HG03025 (cell line): ENCODE data around the gene ECI2.
"Not testable (repeated sequence)": the region's sequence is repeated elsewhere in the genome, so short reads cannot be mapped to it uniquely, and the experiment has no call there.

Experiments used
- ATAC-seq: cut with Tn5 transposase; IDR thresholded peaks from one replicate; pipeline ENCODE4 v1.9.1; 2021; ENCODE audit warnings: mild to moderate bottlenecking, moderate library complexity; ENCODE audit not compliant: unreplicated experiment, low FRiP score

The ECI2 gene

DNA sequence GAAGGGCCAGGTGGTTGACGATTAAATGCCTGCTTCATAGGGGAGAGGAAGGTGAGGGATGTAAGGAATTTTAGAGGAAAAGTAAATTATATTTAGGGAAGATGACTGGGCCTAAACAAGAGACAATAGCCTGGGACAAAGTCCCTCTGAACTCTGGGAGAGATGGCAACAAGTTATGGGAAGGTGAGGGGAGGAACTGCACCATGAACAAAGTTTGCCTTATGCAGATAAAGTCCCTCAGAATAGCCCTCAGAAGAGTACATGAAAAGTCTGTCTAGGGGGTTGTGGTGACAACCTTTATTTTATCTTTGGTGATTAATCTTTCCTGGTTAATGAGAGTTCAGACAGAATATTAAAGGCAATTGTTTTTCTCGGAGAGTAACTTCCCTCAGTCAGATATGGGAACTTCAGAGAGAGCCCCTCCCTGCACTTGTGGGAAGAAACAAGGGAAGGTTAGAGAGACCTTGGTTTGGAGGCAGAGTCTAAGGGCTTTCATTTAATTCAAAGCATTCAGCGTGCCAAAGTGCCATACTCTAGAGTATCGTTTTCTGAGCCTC is 29.3 kb downstream of the ECI2 start:
- no peak for ATAC-seq

DNA sequence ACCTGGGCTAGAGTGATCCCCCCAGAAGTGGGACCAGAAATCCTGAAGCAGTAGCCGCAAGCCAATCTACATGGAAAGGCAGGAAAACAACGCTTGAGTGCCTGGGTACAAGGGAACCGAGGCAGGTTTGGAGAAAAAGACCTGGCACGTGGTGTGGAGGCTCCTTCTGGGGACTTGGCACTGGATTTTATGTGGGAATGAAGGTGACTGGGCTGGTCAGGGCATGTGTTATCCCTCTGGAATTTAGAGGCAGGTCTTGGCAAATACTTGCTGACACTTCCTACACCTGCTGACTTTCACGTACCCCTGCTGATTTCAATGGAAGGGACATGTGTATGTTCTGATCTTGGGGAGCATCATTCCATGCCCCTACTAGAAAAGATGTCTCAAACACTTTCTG is 31.4 kb downstream of the ECI2 start:
- ATAC-seq: no peak

DNA sequence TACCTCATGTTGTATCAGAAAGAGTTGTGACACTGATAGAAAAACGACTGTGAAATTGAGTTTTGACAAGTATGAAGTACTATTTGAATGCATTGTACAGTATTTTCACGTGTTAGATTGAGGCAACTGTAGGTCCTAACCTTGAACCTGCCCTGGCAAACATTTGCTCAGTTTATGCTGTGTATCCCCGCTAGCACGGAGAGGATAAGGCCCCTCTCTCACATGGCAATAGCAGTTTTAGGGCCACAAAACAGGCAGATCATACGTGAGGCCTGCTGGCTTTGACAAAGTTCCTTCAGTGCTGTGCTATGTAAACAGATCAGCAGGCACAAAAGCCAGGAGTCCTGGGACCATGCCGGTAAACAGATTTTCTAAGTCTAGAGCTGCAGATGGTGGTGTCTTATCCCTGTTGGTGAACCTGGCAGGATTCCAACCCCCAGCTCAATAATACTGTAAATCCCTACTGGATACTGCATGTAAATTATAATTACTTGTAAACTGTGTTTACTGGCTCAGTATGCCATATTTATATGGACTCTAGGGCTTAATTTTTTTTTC is 32.6 kb downstream of the ECI2 start:
- no peak for ATAC-seq

DNA sequence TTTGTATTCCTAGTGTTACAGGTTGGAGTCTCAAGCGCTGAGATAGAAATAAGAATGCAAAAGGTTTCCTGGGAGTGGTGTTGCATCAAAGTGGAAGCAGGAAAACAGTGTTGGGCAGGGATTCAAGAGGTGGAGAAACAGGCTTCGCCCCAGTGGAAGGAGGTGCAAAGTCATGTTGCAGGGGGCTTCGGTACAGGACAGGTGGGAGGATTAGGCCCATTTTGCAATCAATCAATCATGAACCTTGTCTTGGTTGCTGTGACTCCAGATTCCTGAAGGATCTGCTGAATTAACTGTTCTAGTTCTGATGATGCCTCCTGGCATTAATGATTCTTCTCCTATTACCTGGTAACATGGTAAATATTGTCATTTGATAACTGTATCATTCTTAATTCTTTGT is 34.1 kb downstream of the ECI2 start:
- ATAC-seq: no peak

DNA sequence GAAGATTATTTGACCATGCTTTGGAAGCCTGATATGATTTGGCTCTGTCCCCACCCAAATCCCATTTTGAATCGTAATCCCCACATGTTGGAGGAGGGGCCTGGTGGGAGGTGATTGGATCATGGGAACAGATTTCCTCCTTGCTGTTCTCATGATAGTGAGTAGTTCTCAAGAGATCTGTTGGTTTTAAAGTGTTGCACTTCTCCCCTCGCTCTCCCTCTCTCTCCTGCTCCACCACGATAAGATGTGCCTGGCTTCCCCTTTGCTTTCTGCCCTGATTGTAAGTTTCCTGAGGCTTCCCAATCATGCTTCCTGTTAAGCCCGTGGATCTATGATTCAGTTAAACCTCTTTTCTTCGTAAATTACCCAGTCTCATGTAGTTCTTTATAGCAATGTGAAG is 34.7 kb downstream of the ECI2 start:
- ATAC-seq: no peak

DNA sequence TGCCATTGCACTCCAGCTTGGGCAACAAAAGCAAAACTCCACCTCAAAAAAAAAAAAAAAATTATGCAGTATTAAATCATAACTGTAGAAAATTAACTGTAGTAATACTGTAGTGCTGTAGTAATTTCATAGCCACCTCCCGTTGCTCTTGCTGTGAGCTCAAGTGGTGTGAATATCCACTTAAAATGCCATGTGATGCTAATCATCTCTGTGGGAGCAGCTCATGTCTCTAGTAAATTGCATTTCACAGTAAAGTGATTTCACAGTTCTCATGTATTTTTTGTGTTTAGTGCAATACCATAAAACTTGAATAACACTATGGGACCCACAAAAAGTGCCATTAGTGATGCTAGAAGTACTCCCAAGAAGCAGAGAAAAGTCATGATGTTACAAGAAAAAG is 42.1 kb downstream of the ECI2 start:
- no peak for ATAC-seq

DNA sequence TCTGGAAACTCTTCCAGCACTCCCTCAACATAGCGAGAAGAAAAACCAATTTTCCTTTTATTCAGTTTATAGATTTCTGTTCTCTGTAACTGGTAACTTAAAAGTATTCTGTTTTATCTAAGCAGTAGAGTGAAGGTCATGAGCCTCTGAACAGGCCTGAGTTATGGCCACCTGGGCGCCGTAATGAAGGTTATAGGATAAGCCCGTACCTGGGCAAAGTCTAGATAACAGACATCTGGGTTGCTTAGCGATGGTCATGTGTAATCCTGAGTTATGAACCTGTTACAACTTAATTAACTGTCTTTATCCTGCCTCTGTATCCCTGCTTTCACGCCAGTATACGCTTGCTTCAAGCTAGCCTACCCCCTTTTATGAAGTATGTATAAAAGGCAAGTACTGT is 43.4 kb downstream of the ECI2 start:
- no peak for ATAC-seq

DNA sequence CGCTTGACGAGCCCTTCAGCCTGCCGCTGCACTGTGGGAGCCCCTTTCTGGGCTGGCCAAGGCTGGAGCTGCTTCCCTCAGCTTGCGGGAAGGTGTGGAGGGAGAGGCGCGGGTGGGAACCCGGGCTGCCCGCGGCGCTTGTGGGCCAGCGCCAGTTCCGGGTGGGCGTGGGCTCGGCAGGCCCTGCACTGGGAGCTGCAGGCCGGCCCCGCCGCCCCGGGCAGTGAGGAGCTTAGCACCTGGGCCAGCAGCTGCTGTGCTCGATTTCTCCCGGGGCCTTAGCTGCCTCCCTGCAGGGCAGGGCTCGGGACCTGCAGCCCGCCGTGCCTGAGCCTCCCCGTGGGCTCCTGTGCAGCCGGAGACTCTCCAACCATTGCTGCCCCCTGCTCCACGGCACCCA is 45.3 kb downstream of the ECI2 start:
- ATAC-seq: not testable (repeated sequence)

DNA sequence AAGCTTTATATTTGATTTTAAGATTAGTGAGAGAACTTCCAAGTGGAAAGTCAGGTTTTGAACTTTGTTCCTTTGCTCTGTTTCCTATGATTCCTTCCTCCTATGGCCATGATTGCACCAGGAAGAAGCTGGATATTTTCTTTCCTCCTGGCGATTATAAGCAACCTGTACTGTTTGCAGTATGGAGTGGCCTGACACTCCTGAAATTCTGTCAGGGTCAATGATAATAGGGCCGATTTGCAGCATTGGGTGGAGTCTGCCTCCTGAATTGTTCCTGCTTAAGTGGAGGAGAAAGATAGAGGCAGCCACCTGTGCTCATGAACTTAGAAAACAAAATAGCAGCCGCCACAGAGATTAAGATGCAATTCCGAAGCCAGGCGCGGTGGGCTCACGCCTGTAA is 46.7 kb downstream of the ECI2 start:
- ATAC-seq: no peak

DNA sequence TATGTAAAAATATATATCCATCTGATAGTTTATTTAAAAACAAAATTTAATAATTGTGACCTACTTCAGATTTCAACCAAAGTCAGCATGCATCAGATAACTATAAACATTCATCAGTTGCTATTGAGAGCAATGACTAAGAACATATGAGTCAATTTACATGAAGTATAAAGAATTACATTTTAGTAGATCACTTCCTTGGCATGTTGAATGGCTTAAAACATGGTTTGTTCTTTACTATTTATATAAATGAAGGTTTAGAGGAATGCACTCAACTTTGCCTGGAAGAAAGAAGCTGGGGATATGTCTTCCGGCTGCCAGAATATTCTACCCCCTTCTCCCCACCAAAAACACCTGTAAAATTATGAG is 50.1 kb downstream of the ECI2 start:
- no peak for ATAC-seq

DNA sequence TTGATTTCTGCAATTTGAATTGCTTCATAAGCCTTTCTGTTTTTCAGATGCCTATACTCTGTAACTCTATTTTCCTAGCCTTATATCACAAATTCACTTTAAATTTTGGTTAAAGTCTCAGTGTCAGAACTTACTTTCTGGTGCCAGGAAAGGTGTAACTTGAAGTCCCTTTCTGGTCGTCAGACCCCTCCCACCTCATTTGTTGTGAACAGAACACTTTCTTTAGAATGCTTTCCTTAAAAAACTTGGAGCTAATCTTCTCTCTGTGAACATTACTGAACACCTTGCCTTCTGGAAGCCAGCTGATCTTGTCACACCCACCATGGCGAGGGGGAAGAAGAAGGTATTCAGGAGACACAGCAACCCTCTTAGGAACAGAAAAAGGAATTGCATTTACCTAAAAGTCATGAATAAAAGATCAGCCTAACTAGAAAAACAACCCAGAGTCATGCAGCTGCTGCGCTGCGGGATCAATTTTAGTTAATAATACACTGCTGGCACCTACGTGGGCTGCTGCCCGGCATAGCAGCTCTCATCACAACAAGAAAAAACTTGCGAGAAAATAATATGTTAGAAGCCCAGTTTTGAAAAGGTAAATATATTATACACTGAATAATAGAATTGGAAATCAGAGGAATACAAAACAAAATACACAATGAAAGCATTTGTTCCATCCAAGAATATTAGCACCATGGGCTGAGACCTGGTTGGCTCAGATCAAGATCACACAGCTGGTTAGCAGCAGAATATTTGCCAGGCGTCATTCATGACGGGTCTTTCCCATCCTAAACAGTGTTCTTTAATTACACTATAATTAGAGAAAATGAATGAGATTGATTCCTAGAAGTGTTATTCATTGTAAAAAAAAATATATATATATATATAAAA is 50.7 kb downstream of the ECI2 start:
- no peak for ATAC-seq

DNA sequence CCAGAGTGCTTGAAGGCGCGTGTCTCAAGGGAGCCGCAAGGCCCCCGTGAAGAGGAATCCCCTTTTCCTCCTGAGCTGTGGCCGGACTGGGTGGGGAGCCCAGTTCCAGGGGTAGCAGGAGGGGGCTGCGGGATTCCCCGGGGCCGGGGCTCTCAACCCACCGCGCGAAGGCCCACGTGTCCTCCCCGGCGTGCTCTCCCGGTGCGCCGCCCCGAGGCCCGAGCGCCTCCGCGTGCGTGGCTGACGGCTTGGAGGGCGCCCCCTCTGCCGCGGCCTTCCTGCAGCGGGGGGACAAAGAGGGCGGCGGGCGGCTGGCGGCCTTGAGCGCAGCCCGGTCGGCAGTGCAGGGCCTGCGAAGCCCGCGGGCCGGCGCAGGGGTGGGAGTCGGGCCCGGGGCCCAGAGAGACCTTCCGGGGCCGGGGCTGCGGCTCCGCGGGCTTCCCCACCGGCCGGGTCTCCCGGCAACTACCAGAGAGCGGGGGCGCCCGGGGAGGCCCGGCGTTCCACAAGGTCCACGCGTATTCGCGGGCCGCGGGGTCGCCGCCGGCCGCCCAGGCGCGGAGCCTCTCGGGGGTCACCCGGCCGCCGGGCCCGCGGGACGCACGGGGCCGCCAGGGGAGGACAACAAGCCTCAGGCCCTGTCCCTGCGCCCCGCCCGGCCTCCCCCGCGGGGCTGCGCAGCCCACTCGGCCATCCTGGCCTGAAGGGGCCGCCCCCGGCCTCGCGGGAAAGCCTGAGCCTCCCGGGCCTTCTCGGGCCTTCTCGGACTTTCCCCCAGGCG is 56.5 kb downstream of the ECI2 start, which contains the start of gene FAM217A:
Gene FAM217A, minus strand, starts transcription at position 447 of the 781 bp plus-strand sequence. CDS start 1,723 bp downstream, outside the sequence.
- no peak for ATAC-seq

DNA sequence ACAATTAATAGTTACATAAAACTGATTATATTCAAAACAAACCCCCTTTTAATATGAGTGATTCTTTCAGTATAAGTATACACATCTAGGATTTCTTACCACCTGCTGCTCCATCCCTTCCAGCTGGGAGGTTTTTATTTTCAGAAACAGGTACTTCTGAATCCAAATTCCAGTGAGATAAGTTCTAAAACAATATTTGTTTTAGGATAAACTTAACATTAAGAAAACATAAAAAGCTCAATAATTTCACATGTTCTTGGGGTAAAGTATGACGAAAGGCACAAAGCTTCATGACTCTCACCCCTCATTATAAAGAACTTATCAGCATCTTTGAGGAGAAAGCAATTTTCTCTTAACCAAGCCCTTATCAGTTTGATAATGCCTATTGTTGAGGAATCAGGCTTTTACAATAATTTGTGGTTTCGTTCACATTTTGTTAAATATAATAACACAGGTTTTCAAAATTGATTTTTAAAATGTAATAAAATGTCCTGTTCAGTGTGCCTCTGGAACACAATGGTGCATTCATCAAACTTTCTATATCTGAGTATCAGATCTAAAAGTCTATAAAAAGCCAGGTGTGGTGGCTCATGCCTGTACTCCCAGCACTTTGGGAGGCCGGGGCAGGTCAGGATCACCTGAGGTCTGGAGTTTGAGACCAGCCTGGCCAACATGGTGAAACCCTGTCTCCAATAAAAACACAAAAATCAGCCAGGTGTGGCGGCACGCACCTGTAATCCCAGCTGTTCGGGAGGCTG is 60.7 kb downstream of the ECI2 start:
- no peak for ATAC-seq

DNA sequence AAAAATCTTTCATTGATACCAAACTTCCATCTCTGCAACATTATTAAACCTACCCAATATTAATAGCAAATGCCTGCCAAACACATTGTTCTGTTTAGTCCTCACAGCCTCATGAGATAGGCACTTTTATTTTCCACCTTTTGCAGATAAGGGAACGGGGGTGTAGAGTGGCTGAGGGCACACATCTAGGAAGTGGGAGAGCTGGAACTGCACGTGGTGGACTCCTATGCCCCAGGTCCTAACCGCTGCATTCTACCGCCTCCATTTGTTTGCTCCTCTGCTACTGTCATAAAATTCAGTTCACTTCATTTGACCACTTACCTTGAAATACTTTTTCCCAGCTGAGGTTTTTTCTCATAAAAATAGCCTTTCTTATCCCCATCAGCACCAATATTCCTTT is 64.0 kb downstream of the ECI2 start:
- no peak for ATAC-seq

DNA sequence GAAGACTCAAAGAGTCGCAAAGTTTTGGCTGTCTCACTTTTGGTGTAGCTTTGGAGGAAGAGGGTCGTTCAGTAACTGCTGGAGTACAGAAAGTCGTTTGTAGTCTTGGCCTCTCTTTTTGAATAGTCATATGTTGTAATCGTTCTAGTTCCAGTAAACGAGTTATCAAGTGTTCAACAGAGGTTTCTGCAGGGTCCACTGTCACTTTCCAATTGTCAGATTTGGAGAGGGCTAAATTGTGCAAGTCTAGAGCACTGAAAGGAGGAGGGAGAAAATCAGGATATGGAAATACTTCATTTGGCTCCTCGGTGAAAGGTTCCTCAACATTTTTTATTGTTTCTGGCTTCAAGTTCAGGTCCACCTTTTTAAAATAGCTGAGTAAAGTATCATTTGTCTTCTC is 66.2 kb downstream of the ECI2 start:
- ATAC-seq: no peak

DNA sequence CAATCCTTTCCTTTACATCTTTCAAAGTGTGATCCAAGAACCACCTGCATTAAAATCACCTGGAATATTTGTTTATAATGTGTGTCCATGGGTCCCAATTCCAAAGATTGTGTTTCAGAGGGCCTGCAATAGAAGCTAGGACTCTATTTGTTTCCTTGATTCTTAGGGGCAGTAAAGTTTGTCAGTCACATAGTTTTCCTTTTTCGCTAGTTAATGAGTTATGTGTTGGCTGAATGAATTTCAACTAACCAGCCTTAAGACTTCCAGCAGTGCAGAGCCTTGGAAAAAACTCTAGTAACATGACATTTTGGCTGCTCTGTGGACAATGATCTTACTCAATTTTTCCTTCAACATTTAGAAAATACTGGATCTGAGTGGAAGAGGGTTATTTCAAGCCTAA is 67.7 kb downstream of the ECI2 start:
- ATAC-seq: no peak

DNA sequence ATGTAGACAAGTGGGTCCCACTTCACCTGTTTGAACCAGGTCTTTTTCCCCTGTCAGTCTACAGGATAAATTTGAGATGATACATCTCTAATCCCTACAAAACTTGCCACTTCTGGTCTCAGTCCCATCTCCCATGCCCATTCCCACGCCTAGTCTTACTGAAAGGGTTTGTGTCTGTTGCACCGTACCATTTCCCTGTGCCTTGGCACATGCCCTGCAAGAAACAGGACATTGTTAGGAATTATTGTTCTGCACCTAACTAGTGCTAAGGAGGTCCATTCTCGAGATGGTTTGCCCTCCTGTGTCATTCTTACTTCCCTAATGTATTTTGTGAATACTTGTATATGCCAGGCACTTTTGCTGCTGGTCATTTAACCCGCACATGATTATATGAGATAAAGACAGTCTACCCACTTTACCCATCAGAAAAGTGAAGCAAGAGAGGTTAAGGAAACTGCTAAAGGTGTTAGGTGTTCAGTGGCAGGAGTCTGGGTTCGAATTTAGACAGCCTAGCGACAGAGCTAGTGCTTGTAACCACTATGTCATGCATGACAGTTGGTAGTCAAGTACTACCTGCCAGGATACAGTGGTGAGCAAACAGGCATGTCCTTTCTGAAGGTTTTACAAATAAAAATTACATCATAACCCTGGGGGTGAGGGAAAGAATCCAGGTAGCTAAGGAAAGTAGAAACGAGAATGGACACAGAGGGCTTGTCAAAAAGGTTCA is 69.2 kb downstream of the ECI2 start:
- no peak for ATAC-seq
